K562 (cell line): ENCODE results near the gene HCST. TPM values are rescaled to one million over a fixed set of nuclear protein-coding genes. Genes with fewer than 3 reads are reported as not detected.

Experiments
- ATAC-seq: fragments of 200-7000 bp; cut with Tn5 transposase; 3 replicates; pipeline ENCODE4 v1.9.1; 2020; ENCODE audit warnings: moderate library complexity
- BruUV-seq: library from RNA; stranded (reverse); fragments of 400-500 nt; replicated peaks from 2 replicates; lab custom pipeline; 2021; lab: Mats Ljungman, UMichigan
- CTCF ChIA-PET: fragments of 300-600 bp; formaldehyde crosslinking; extraction: SDS; loops from one replicate; lab custom pipeline; 2021; ENCODE audit warnings: low intra/inter-chr PET ratio; lab: Yijun Ruan, JAX
- POLR2A ChIA-PET: fragments of 300-600, 350-650 bp; sonication (Branson Sonifier 250); formaldehyde crosslinking; extraction: SDS; loops from one replicate; lab custom pipeline; 2021; ENCODE audit warnings: antibody characterized with exemption, inconsistent platforms; lab: Yijun Ruan, JAX
- DNase-seq, 4 experiments: peaks; one replicate each; pipeline versions ENCODE4 v3.0.0 to v3.0.0-alpha.2; 2011 to 2018; ENCODE audit warnings: low spot score in 3 of 4, mixed read lengths in 3 of 4; ENCODE audit errors: extremely low read depth in 1 of 4
- FAIRE-seq: peaks from 2 replicates; lab custom pipeline; 2011; peaks lifted over from hg19 to GRCh38; lab: Jason Lieb, UNC
- H2AFZ ChIP-seq: 2 replicates; pipeline ENCODE4 v1.6.0; 2011; ENCODE audit warnings: low read depth, low read length, control low read depth, inconsistent platforms
- H3K27ac ChIP-seq: fragments of 200-600 bp; 3 replicates; pipeline ENCODE4 v1.8.0; 2011; ENCODE audit warnings: low read depth, mild to moderate bottlenecking, control low read depth, inconsistent platforms, low read length, moderate library complexity, mixed read lengths; ENCODE audit errors: extremely low read depth
- H3K27me3 ChIP-seq, 2 experiments: fragments of 300-600 bp in 1 of 2; 2 replicates in 1 of 2; 3 replicates in 1 of 2; pipeline versions ENCODE4 v1.6.0 to v1.8.0; 2011; ENCODE audit warnings: inconsistent platforms in 2 of 2, low read length in 2 of 2, mild to moderate bottlenecking in 1 of 2, mixed read lengths in 1 of 2, moderate library complexity in 1 of 2; ENCODE audit not compliant: control insufficient read depth in 2 of 2, insufficient read depth in 2 of 2
- H3K36me3 ChIP-seq: fragments of 300-600 bp; 3 replicates; pipeline ENCODE4 v1.8.0; 2011; ENCODE audit warnings: mild to moderate bottlenecking, low read length, inconsistent platforms; ENCODE audit not compliant: control insufficient read depth, insufficient read depth
- H3K4me1 ChIP-seq, 2 experiments: fragments of 200-600 bp in 1 of 2; replicated peaks in 1 of 2; 2 replicates in 1 of 2; 3 replicates in 1 of 2; pipeline versions ENCODE4 v1.5.1 to v1.8.0; 2011; ENCODE audit warnings: inconsistent platforms in 2 of 2, low read length in 2 of 2, mild to moderate bottlenecking in 1 of 2, mixed read lengths in 1 of 2, moderate library complexity in 1 of 2; ENCODE audit not compliant: control insufficient read depth in 2 of 2, insufficient read depth in 2 of 2
- H3K4me2 ChIP-seq: 2 replicates; pipeline ENCODE4 v1.6.1; 2011; ENCODE audit warnings: low read length, control low read depth, inconsistent platforms, mixed read lengths; ENCODE audit not compliant: insufficient read depth
- H3K4me3 ChIP-seq: fragments of 200-600 bp; sonication (generic), shearing (Covaris generic); 2 replicates; pipeline ENCODE4 v1.5.1; 2016; ENCODE audit warnings: control low read depth, inconsistent platforms
- H3K79me2 ChIP-seq: fragments of 200-600 bp; 3 replicates; pipeline ENCODE4 v1.8.0; 2011; ENCODE audit warnings: low read length, inconsistent platforms; ENCODE audit not compliant: control insufficient read depth, insufficient read depth
- H3K9ac ChIP-seq, 2 experiments: 2 replicates each; pipeline versions ENCODE4 v1.6.0 to v1.6.1; 2011; ENCODE audit warnings: low read depth in 2 of 2, low read length in 2 of 2, control low read depth in 1 of 2, inconsistent platforms in 1 of 2, mild to moderate bottlenecking in 1 of 2, mixed read lengths in 1 of 2; ENCODE audit not compliant: insufficient read depth in 1 of 2
- H3K9me1 ChIP-seq: one replicate; pipeline ENCODE4 v1.6.0; 2011; ENCODE audit warnings: inconsistent platforms, mild to moderate bottlenecking, low read length, moderate library complexity; ENCODE audit not compliant: control insufficient read depth, insufficient read depth
- H3K9me3 ChIP-seq: replicated peaks from 2 replicates; pipeline ENCODE4 v1.5.1; 2011; ENCODE audit warnings: low read depth, low read length, inconsistent platforms; ENCODE audit not compliant: control insufficient read depth, insufficient read depth
- H4K20me1 ChIP-seq: replicated peaks from 2 replicates; pipeline ENCODE4 v1.6.1; 2011; ENCODE audit warnings: low read length, inconsistent platforms, mixed read lengths; ENCODE audit not compliant: control insufficient read depth, insufficient read depth
- GABPA ChIP-seq: fragments of 200-800 bp; sonication (Bioruptor generic); conservative IDR thresholded peaks from 2 replicates; pipeline ENCODE4 v1.6.1; 2016; ENCODE audit warnings: low read depth, missing genetic modification characterization, missing compliant biosample characterization
- MYNN ChIP-seq, 2 experiments: sonication (generic); formaldehyde crosslinking in 1 of 2; IDR thresholded peaks; 2 replicates each; pipeline versions ENCODE4 v1.5.0 to v1.6.1; 2016 to 2020; ENCODE audit warnings: antibody characterized with exemption in 1 of 2, missing genetic modification reagents in 1 of 2
- TEAD1 ChIP-seq, 2 experiments: fragments of 450-650 bp in 1 of 2; sonication (generic) in 1 of 2; formaldehyde crosslinking; IDR thresholded peaks; 2 replicates each; pipeline versions ENCODE4 v1.4.0 to v1.8.0; 2020 to 2022; ENCODE audit warnings: mild to moderate bottlenecking in 2 of 2, missing genetic modification reagents in 1 of 2
- ZNF23 ChIP-seq: fragments of 250-450 bp; sonication (Bioruptor Pico); IDR thresholded peaks from 2 replicates; pipeline ENCODE4 v1.4.0; 2020; ENCODE audit warnings: mild to moderate bottlenecking
- ZNF551 ChIP-seq: fragments of 250-450 bp; sonication (Bioruptor Pico); IDR thresholded peaks from 2 replicates; pipeline ENCODE4 v1.5.0; 2021; ENCODE audit warnings: mild to moderate bottlenecking, moderate library complexity
- WGBS: fragments of 100-300 bp; shearing (Covaris generic); methylation state at CpG from one replicate; pipeline ENCODE4 v1.1.6; 2016; ENCODE audit warnings: low coverage, mixed read lengths; ENCODE audit not compliant: insufficient coverage; ENCODE audit errors: missing lambda C conversion rate; 5-methylcytosine and 5-hydroxymethylcytosine counted together
- in situ Hi-C: fragments of 300-500 bp; cut with MboI; formaldehyde crosslinking; loops from 4 replicates; pipeline ENCODE4 v1.15.0; 2018; ENCODE audit warnings: inconsistent platforms, mixed read lengths
- intact Hi-C: fragments of 100-400 bp; cut with micrococcal nuclease; formaldehyde crosslinking; loops from 2 replicates; pipeline ENCODE4 v1.14.2; 2022
- polyA plus RNA-seq, 8 experiments: library from polyadenylated mRNA; depleted of rRNA in 4 of 8; stranded (reverse) in 5 of 8; unstranded in 3 of 8; fragments of >200 nt; fragmentation: Nextera tagmentation in 2 of 8; fragmentation: Illumina TruSeq in 1 of 8; extraction: Ambion mirVana in 2 of 8; extraction: Trizol in 1 of 8; gene quantifications; 2 replicates each; pipeline versions ENCODE4 v1.2.1 to v1.2.3, GENCODE V29; 2011 to 2014; ENCODE audit warnings: inconsistent platforms in 1 of 8, missing spikeins in 1 of 8
- total RNA-seq, 7 experiments: library from RNA; depleted of rRNA in 6 of 7; stranded (reverse); fragments of >200 nt in 6 of 7; fragmentation: Illumina TruSeq in 2 of 7; extraction: Trizol in 2 of 7; gene quantifications; 2 replicates each; pipeline versions ENCODE4 v1.2.1 to v1.2.3, GENCODE V29; 2011 to 2021; ENCODE audit warnings: low replicate concordance in 1 of 7
- TF ChIP-seq, protein P1 (sequence below): sonication (generic); formaldehyde crosslinking; IDR thresholded peaks from 2 replicates; pipeline ENCODE4 v1.9.0; 2022; ENCODE audit warnings: mild to moderate bottlenecking, missing genetic modification reagents

HCST gene
- total and polyA plus RNA-seq, 9 of the 15 experiments (the other 6 are each of a cell fraction or from before 2014, with no cell fraction given) = 0.29 to 1.9 (median 0.95) TPM; not detected in 2

DNA sequence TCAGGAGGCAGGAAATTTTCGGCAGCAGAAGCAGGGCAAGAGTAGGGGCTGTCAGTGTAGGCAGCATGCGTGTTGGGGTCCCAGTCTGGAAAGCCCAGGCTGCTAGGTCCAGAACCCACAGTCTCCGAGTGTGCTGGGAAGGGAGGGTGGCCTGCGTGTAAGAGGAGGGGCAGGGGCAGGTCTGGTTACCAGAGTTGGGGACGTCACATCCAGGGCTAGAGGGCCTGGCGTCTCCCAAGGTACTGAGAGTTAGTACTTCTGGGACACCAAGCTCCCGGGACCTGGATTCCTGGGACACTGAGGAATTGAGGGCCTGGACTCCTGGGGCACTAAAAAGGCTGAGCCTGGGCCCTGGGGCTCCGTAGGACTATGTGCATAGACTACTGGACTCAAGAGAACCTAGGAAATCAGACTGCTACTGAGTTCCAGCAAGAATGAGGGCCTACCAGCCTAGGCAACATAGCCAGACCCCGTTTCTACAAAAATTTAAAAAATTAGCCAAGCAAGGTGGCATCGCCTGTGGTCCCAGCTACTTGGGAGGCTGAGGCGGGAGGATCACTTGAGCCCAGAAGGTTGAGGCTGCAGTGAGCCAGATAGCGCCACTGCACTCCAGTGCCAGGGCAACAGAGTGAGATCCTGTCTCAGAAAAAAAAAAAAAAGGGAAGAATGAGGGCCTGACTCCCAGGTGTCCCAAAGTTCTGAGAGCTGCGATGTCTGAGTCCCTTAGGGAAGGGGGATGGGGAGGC, 4.5 kb upstream of the HCST start:
- no peak for ATAC-seq
- no peaks in the 10 kb centered on the region for H3K9me1 ChIP-seq
- 92% methylated on average over 12 of the region's 13 CpGs for WGBS
- TF ChIP-seq, protein P1, sequence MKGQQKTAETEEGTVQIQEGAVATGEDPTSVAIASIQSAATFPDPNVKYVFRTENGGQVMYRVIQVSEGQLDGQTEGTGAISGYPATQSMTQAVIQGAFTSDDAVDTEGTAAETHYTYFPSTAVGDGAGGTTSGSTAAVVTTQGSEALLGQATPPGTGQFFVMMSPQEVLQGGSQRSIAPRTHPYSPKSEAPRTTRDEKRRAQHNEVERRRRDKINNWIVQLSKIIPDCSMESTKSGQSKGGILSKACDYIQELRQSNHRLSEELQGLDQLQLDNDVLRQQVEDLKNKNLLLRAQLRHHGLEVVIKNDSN (CRISPR knock-in tag) = no peak
- TF ChIP-seq MYNN (IDR thresholded peaks at IDR 0.05) = no peak
- no peak for TF ChIP-seq MYNN (CRISPR knock-in tag; IDR thresholded peaks at IDR 0.05)
- TF ChIP-seq ZNF551 (CRISPR knock-in tag) = no peak
- no peak for TF ChIP-seq GABPA (tag)
- TF ChIP-seq TEAD1 (CRISPR knock-in tag; IDR thresholded peaks at IDR 0.05) = no peak
- TF ChIP-seq ZNF23 (CRISPR knock-in tag) = no peak
- TF ChIP-seq, all 486 proteins: peak for 0
- FAIRE-seq (no peak), DNase-seq (no peak)
- BruUV-seq = no TSS peak
- H4K20me1 ChIP-seq = no peaks in the 10 kb centered on the region
- in situ Hi-C loops (no loop called here), intact Hi-C loops (no loop called here)
- no peak overlapping the region for H3K4me2 ChIP-seq
- H3K27me3 ChIP-seq = no peaks in the 10 kb centered on the region
- ChIA-PET POLR2A (no interaction called here), CTCF (no interaction called here)
- peaks cover 39% of the 10 kb centered on the region; the same call in 2 of the 3 replicates for H3K36me3 ChIP-seq
- no peak overlapping the region for H3K4me3 ChIP-seq
- H3K79me2 ChIP-seq = peaks cover 19% of the 10 kb centered on the region; the same call in 2 of the 3 replicates
- H3K27ac ChIP-seq = no peak overlapping the region
- H3K4me1 ChIP-seq = peaks cover 10 to 29% of the 10 kb centered on the region in 2 experiments; a peak in 4 of 5 replicates
- no peak overlapping the region for H2AFZ ChIP-seq
- no peak overlapping the region for H3K9ac ChIP-seq
- H3K9me3 ChIP-seq = no peaks in the 10 kb centered on the region
